RWPE1 (cell line): Measurements from ENCODE around the gene IQGAP2.
"Not testable (repeated sequence)": the region's sequence is repeated elsewhere in the genome, so short reads cannot be mapped to it uniquely, and the experiment has no call there.

ENCODE experiments used
- CTCF ChIA-PET: fragments of 350-600 bp; sonication (Branson Sonifier 250); formaldehyde crosslinking; extraction: SDS; loops from one replicate; lab custom pipeline; 2021; lab: Yijun Ruan, JAX
- POLR2A ChIA-PET: fragments of 400-600 bp; formaldehyde crosslinking; extraction: SDS; loops from one replicate; lab custom pipeline; 2020; ENCODE audit warnings: antibody characterized with exemption; ENCODE audit not compliant: low non-redundant PET; lab: Yijun Ruan, JAX
- DNase-seq: peaks from one replicate; pipeline ENCODE4 v3.0.0; 2012; ENCODE audit warnings: low spot score
- H3K27ac ChIP-seq: fragments of 450-650 bp; 2 replicates; pipeline ENCODE4 v1.5.1; 2017
- TF ChIP-seq, protein P1 (sequence below): fragments of 450-650 bp; conservative IDR thresholded peaks from 2 replicates; pipeline ENCODE4 v1.5.1; 2017; ENCODE audit warnings: low read depth, mild to moderate bottlenecking

Gene IQGAP2

DNA sequence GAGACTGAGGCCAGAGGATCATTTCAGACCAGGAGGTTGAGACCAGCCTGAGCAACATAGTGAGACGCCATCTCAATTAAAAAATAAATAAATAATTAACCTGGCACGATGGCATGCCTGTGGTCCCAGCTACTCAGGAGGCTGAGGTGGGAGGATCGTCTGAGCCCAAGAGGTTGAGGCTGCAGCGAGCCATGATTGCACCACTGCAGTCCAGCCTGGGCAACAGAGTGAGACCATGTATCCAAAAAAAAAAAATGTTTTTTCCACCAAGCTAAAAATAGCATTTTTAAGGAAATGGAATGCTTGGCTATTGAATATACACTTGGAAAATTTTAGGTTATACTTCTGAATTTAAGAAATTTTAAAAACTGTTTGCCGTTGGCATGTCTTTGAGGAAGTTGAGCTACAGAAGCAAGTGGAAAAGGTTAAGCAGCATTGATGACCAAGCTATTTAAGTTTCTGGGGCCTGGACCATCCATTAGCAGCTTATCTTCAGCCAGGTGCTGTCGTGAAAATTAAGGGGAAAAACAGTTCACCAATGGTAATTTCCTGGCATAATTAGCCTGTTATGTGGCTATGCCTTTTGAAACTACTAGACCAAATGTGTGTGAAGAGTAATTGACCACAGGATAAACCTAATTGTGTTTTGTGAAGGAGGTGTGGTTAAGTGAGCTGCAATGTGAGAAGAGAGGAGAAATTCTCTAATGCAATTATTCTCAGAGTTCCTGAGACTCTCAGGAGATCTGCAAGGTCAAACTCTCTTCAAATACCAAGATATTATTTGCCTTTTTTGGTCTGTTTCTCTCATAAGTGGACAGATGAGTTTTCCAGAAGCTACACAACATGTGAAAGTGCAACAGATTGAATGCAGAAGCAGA lies 333.8 kb downstream of the IQGAP2 start:
- POLR2A ChIA-PET: interaction anchor here (0.7 to 0.8 kb wide), 2 partner anchors 35 to 40 kb away, joined by 3 to 4 read pairs; no protein-coding TSS in a partner anchor
- H3K27ac ChIP-seq: no peak overlapping the region
- TF ChIP-seq, protein P1, sequence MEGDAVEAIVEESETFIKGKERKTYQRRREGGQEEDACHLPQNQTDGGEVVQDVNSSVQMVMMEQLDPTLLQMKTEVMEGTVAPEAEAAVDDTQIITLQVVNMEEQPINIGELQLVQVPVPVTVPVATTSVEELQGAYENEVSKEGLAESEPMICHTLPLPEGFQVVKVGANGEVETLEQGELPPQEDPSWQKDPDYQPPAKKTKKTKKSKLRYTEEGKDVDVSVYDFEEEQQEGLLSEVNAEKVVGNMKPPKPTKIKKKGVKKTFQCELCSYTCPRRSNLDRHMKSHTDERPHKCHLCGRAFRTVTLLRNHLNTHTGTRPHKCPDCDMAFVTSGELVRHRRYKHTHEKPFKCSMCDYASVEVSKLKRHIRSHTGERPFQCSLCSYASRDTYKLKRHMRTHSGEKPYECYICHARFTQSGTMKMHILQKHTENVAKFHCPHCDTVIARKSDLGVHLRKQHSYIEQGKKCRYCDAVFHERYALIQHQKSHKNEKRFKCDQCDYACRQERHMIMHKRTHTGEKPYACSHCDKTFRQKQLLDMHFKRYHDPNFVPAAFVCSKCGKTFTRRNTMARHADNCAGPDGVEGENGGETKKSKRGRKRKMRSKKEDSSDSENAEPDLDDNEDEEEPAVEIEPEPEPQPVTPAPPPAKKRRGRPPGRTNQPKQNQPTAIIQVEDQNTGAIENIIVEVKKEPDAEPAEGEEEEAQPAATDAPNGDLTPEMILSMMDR: no peak
- DNase-seq: no peak
- CTCF ChIA-PET: interaction anchor here (0.6 to 1.4 kb wide), 4 partner anchors 27 to 397 kb away, joined by 3 to 4 read pairs (median 4); no protein-coding TSS in a partner anchor

DNA sequence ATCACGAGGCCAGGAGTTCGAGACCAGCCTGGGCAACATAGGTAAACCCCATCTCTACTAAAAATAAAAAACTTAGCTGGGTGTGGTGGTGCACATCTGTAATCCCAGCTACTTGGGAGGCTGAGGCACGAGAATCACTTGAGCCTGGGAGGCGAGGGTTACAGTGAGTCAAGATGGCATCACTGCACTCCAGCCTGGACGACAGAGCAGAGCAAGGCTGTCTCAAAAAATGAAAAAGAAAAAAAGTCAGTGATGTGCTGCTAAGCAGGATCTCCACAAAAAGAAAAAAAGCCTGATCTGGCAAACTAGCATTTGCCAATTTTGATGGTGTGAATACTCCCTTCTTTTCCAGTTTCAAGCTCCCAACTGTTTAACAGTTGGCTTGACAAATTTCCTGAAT lies 334.8 kb downstream of the IQGAP2 start:
- peak overlapping the region; percentile 30; the same call in 1 of the 2 replicates for H3K27ac ChIP-seq
- TF ChIP-seq, protein P1: no peak
- ChIA-PET CTCF (no interaction called here), POLR2A (no interaction called here)
- no peak for DNase-seq

DNA sequence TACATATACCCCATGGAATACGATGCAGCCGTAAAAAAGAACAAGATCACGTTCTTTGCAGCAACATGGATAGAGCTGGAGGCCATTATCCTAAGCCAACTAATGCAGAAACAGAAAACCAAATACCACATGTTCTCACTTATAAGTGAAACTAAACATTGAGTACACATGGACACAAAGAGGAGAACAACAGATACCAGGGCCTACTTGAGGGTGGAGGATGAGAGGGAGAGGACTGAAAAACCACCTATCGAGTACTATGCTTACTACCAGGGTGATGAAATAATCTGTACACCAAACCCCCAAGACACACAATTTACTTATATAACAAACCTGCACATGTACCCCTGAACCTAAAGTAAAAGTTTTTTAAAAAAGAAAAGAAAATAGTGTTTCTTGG lies 338.4 kb downstream of the IQGAP2 start:
- CTCF ChIA-PET: interaction anchor here (0.6 to 1.1 kb wide), 2 partner anchors 140 to 172 kb away, joined by 3 read pairs; no protein-coding TSS in a partner anchor
- DNase-seq, POLR2A ChIA-PET, H3K27ac ChIP-seq: not testable (repeated sequence)

DNA sequence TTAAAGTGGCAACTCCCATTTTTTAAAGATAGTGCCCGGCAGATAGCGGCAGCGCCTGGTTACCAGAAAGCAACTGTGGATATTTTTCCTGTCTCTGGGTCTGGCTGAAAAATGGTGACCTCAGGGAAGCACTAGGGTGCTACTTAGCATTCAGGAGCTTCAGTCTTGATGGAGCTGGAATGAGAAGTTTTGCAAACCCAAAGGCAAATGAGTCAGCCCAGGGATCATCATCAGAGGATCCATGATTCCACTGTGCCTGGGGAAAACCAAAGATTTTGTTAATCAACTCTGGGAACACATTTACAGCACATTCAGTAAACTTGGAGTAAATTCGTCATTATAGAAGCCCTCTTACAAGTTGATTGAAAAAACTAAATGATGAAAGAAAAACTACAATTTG lies 339.5 kb downstream of the IQGAP2 start:
- no peak for DNase-seq
- H3K27ac ChIP-seq: no peak overlapping the region
- TF ChIP-seq, protein P1: no peak
- POLR2A ChIA-PET: no interaction called here
- CTCF ChIA-PET: interaction anchor here (0.5 to 1.1 kb wide), 3 partner anchors 19 to 141 kb away, joined by 3 read pairs; no protein-coding TSS in a partner anchor

DNA sequence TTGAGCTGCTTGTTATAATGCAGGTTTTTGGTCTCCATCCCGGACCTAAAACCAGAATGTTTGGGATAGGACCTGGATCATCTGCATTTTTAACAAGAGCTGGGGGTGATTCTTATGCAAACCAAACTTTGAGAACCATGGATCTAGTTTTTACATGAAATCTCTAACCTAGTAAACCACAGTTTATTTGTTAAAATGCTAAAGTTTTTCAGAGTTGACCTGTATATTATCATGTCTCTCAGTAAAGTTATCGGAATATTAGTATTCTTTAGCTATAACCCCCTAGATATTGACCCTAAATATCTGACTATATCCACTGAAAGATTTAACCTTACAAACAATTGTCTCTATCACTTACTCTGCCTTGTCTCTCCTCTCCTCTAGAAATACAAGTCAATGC lies 341.5 kb downstream of the IQGAP2 start:
- TF ChIP-seq, protein P1: no peak
- ChIA-PET CTCF (interaction anchor here (0.5 to 1.0 kb wide), 3 partner anchors 30 to 82 kb away, joined by 3 to 5 read pairs (median 4); no protein-coding TSS in a partner anchor), POLR2A (no interaction called here)
- DNase-seq: no peak
- H3K27ac ChIP-seq: no peak overlapping the region

DNA sequence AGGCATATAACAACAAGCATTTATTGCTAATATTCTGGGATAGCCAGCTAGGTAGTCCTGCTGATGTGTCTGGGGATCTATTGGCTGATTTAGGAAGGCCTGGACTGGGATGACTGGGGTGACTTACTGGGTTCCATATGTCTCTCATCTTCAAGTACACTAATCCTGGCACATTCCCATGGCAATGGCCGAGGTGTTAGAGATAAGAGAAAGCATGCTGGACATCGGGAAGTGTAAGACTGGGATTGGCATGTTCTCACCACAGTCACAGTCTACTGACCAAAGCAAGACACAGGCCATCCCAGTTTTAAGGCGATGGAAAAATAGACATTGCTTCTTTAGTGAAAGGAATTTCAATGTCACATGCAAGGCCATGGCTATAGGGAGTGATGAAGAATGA lies 342.6 kb downstream of the IQGAP2 start:
- H3K27ac ChIP-seq: no peak overlapping the region
- TF ChIP-seq, protein P1: no peak
- no peak for DNase-seq
- CTCF ChIA-PET: interaction anchor here (0.7 to 1.0 kb wide), 2 partner anchors 18 to 29 kb away, joined by 4 read pairs; no protein-coding TSS in a partner anchor
- POLR2A ChIA-PET: no interaction called here
